HepG2 (cell line): Measurements from ENCODE around the gene CHST11. TPM values are rescaled to one million over a fixed set of nuclear protein-coding genes. Genes with fewer than 3 reads are reported as not detected.

Source experiments
- ATAC-seq: fragments of 200-7000 bp; cut with Tn5 transposase; 3 replicates; pipeline ENCODE4 v1.9.1; 2020; ENCODE audit warnings: mild to moderate bottlenecking, moderate library complexity
- BruUV-seq: library from RNA; stranded (reverse); fragments of 400-500 nt; replicated peaks from 2 replicates; lab custom pipeline; 2021; lab: Mats Ljungman, UMichigan
- CTCF ChIA-PET: fragments of 300-600 bp; formaldehyde crosslinking; extraction: SDS; loops from one replicate; lab custom pipeline; 2021; ENCODE audit warnings: low total read pairs, inconsistent platforms, low intra/inter-chr PET ratio; lab: Yijun Ruan, JAX
- POLR2A ChIA-PET: fragments of 350-600 bp; sonication (Branson Sonifier 250); formaldehyde crosslinking; loops from one replicate; lab custom pipeline; 2020; ENCODE audit warnings: antibody characterized with exemption, inconsistent platforms; lab: Yijun Ruan, JAX
- DNase-seq: peaks from one replicate; pipeline ENCODE4 v3.0.0-alpha.2; 2015; ENCODE audit warnings: low spot score
- FAIRE-seq: peaks from 3 replicates; lab custom pipeline; 2011; peaks lifted over from hg19 to GRCh38; lab: Jason Lieb, UNC
- H2AFZ ChIP-seq: one replicate; pipeline ENCODE4 v1.6.1; 2011; ENCODE audit warnings: low read length, inconsistent platforms
- H3K27ac ChIP-seq: fragments of 300-600 bp; 3 replicates; pipeline ENCODE4 v1.8.0; 2011; ENCODE audit warnings: mixed run types, mild to moderate bottlenecking, mixed read lengths, low read length, inconsistent platforms; ENCODE audit not compliant: insufficient read depth; ENCODE audit errors: extremely low read length
- H3K27me3 ChIP-seq, 2 experiments: fragments of 200-600 bp in 1 of 2; 2 replicates in 1 of 2; 3 replicates in 1 of 2; pipeline versions ENCODE4 v1.6.0 to v1.8.0; 2011; ENCODE audit warnings: low read length in 2 of 2, mild to moderate bottlenecking in 2 of 2, moderate library complexity in 2 of 2, inconsistent platforms in 1 of 2; ENCODE audit not compliant: insufficient read depth in 2 of 2, control insufficient read depth in 1 of 2
- H3K36me3 ChIP-seq, 2 experiments: fragments of 200-600 bp in 1 of 2; replicated peaks in 1 of 2; 2 replicates in 1 of 2; 3 replicates in 1 of 2; pipeline versions ENCODE4 v1.5.1 to v1.8.0; 2011; ENCODE audit warnings: low read length in 2 of 2, inconsistent platforms in 1 of 2; ENCODE audit not compliant: insufficient read depth in 2 of 2, control insufficient read depth in 1 of 2
- H3K4me1 ChIP-seq: 2 replicates; pipeline ENCODE4 v1.5.1; 2012; ENCODE audit warnings: low read length, inconsistent platforms; ENCODE audit not compliant: insufficient read depth
- H3K4me2 ChIP-seq: 2 replicates; pipeline ENCODE4 v1.6.0; 2011; ENCODE audit warnings: low read depth, low read length, inconsistent platforms
- H3K4me3 ChIP-seq, 3 experiments: fragments of 200-600 bp in 1 of 3; sonication (generic), shearing (Covaris generic) in 1 of 3; replicated peaks in 1 of 3; 2 replicates each; pipeline ENCODE4 v1.5.1; 2011 to 2016; ENCODE audit warnings: low read length in 3 of 3, inconsistent platforms in 2 of 3, low read depth in 2 of 3, mild to moderate bottlenecking in 2 of 3, control low read depth in 1 of 3, mixed read lengths in 1 of 3; ENCODE audit not compliant: insufficient read depth in 1 of 3
- H3K79me2 ChIP-seq: one replicate; pipeline ENCODE4 v1.6.1; 2011; ENCODE audit warnings: low read length, inconsistent platforms; ENCODE audit not compliant: insufficient read depth
- H3K9ac ChIP-seq: 2 replicates; pipeline ENCODE4 v1.6.0; 2011; ENCODE audit warnings: mild to moderate bottlenecking, low read depth, low read length, inconsistent platforms; ENCODE audit not compliant: insufficient read depth
- H3K9me3 ChIP-seq: 2 replicates; pipeline ENCODE4 v1.5.1; 2012; ENCODE audit warnings: mild to moderate bottlenecking, low read length
- H4K20me1 ChIP-seq: 2 replicates; pipeline ENCODE4 v1.6.0; 2011; ENCODE audit warnings: inconsistent platforms, mild to moderate bottlenecking, low read length, moderate library complexity; ENCODE audit not compliant: insufficient read depth
- ZNF484 ChIP-seq: sonication (generic); formaldehyde crosslinking; IDR thresholded peaks from 2 replicates; pipeline ENCODE4 v1.5.1; 2020; ENCODE audit warnings: mild to moderate bottlenecking, low read depth, missing genetic modification reagents, borderline replicate concordance
- WGBS: methylation state at CpG from one replicate; pipeline ENCODE4 v1.1.6; 2017; ENCODE audit warnings: low lambda C conversion rate; 5-methylcytosine and 5-hydroxymethylcytosine counted together
- in situ Hi-C: cut with HindIII; loops from 2 replicates; pipeline ENCODE4 v1.10.0; 2017; ENCODE audit warnings: low pct_unique_long_range_greater_than_20kb; ENCODE audit not compliant: extremely low pct_ligation_motif_present
- intact Hi-C: fragments of 100-400 bp; cut with micrococcal nuclease; formaldehyde crosslinking; loops from one replicate; pipeline ENCODE4 v1.10.0; 2022; ENCODE audit not compliant: unreplicated experiment
- polyA plus RNA-seq, 8 experiments: library from polyadenylated mRNA; depleted of rRNA in 3 of 8; stranded (reverse) in 7 of 8; unstranded in 1 of 8; fragments of >200 nt; fragmentation: Illumina TruSeq in 4 of 8; extraction: Trizol in 4 of 8; gene quantifications; 2 replicates each; pipeline versions ENCODE4 v1.2.1 to v1.2.3, GENCODE V29; 2011 to 2016; ENCODE audit warnings: low read depth in 4 of 8, missing spikeins in 1 of 8, mixed read lengths in 1 of 8; ENCODE audit not compliant: insufficient read depth in 1 of 8
- total RNA-seq, 5 experiments: library from RNA; depleted of rRNA; stranded (reverse); fragments of >200 nt; fragmentation: Illumina TruSeq; extraction: Trizol; gene quantifications; 2 replicates each; pipeline ENCODE4 v1.2.3, GENCODE V29; 2016; ENCODE audit warnings: low read depth in 1 of 5
- TF ChIP-seq, protein P1 (sequence below): sonication (generic); formaldehyde crosslinking; IDR thresholded peaks from 2 replicates; pipeline ENCODE4 v1.4.0; 2020; ENCODE audit warnings: missing genetic modification reagents

Gene CHST11
- total and polyA plus RNA-seq, 2 of the 13 experiments (the other 11 are each of a cell fraction or from before 2014, with no cell fraction given): 0.15 TPM; not detected in 1

DNA sequence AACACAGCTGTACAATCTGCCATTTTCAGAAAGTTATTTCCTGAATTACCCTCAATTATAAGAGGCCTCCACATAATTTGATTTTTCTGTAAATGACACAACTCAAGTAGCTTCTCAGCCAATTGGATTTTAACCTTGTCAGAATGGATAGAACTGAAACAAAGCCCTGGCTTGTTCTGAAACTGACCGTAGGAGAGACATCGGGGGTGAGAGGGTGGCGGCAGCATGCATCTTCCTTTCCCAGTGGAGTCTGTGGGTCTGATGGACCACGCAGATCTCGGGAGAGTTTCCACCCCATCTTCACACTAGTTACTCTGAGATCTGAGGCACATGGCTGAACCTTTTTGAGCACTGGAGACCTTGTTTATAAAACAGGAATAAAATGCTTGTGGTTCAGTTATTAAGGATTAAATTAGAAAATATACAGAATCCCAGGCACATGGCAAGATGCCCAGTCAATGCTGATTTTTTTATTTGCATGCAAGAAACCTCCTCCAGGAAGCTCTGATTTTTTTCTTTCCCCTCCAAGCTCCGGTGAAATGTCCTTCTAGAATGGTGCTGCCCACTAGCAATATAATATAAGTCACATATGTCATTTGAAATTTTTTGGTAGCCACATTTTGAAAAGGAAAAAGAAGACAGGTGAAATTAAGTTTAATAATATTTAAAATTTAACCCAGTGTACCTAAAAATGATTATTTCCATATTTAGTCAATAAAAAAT, 153.9 kb downstream of the CHST11 start:
- Histone ChIP-seq H3K4me2 (no peak overlapping the region), H3K9ac (no peak overlapping the region), H3K9me3 (no peaks in the 10 kb centered on the region), H2AFZ (no peak overlapping the region), H3K36me3 (no peaks in the 10 kb centered on the region), H3K27ac (no peak overlapping the region), H3K27me3 (peaks cover 1 to 5% of the 10 kb centered on the region in 2 experiments; a peak in 1 of 5 replicates), H3K79me2 (no peaks in the 10 kb centered on the region), H4K20me1 (no peaks in the 10 kb centered on the region), H3K4me3 (no peak overlapping the region), H3K4me1 (no peaks in the 10 kb centered on the region)
- 59% methylated on average over 6 of the region's 6 CpGs for WGBS
- no peak for DNase-seq
- no peak for ATAC-seq
- in situ Hi-C loops (no loop called here), intact Hi-C loops (no loop called here)
- no peak for FAIRE-seq
- TF ChIP-seq, protein P1, sequence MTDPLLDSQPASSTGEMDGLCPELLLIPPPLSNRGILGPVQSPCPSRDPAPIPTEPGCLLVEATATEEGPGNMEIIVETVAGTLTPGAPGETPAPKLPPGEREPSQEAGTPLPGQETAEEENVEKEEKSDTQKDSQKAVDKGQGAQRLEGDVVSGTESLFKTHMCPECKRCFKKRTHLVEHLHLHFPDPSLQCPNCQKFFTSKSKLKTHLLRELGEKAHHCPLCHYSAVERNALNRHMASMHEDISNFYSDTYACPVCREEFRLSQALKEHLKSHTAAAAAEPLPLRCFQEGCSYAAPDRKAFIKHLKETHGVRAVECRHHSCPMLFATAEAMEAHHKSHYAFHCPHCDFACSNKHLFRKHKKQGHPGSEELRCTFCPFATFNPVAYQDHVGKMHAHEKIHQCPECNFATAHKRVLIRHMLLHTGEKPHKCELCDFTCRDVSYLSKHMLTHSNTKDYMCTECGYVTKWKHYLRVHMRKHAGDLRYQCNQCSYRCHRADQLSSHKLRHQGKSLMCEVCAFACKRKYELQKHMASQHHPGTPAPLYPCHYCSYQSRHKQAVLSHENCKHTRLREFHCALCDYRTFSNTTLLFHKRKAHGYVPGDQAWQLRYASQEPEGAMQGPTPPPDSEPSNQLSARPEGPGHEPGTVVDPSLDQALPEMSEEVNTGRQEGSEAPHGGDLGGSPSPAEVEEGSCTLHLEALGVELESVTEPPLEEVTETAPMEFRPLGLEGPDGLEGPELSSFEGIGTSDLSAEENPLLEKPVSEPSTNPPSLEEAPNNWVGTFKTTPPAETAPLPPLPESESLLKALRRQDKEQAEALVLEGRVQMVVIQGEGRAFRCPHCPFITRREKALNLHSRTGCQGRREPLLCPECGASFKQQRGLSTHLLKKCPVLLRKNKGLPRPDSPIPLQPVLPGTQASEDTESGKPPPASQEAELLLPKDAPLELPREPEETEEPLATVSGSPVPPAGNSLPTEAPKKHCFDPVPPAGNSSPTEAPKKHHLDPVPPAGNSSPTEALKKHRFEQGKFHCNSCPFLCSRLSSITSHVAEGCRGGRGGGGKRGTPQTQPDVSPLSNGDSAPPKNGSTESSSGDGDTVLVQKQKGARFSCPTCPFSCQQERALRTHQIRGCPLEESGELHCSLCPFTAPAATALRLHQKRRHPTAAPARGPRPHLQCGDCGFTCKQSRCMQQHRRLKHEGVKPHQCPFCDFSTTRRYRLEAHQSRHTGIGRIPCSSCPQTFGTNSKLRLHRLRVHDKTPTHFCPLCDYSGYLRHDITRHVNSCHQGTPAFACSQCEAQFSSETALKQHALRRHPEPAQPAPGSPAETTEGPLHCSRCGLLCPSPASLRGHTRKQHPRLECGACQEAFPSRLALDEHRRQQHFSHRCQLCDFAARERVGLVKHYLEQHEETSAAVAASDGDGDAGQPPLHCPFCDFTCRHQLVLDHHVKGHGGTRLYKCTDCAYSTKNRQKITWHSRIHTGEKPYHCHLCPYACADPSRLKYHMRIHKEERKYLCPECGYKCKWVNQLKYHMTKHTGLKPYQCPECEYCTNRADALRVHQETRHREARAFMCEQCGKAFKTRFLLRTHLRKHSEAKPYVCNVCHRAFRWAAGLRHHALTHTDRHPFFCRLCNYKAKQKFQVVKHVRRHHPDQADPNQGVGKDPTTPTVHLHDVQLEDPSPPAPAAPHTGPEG (CRISPR knock-in tag): no peak
- TF ChIP-seq ZNF484 (CRISPR knock-in tag): no peak
- ChIA-PET CTCF (no interaction called here), POLR2A (no interaction called here)
- no TSS peak for BruUV-seq
